ENCODE data around the gene NCKAP5. TPM values are rescaled to one million over a fixed set of nuclear protein-coding genes. Genes with fewer than 3 reads are reported as not detected.

NCKAP5 gene
- total RNA-seq, 1 experiment from 2014 or later = not detected

GRCh38 chr2:132761437-132761836, 806.8 kb downstream of the NCKAP5 start:
- no peaks in the 10 kb centered on the region for H3K9me2 ChIP-seq (ENCODE audit: insufficient read depth)
- peaks cover 24% of the 10 kb centered on the region; the same call in 1 of the 2 replicates for H3K27me3 ChIP-seq (ENCODE audit: insufficient read depth, low read depth)
- H2AFZ ChIP-seq = no peak overlapping the region
- no peak overlapping the region for H3K4me3 ChIP-seq
- H4K20me1 ChIP-seq (ENCODE audit: insufficient read depth) = no peaks in the 10 kb centered on the region
- no peaks in the 10 kb centered on the region for H3K36me3 ChIP-seq (ENCODE audit: low read depth)
- no peaks in the 10 kb centered on the region for H3K79me2 ChIP-seq (ENCODE audit: low read depth)
- no TSS peak for BruUV-seq (replicated peaks)
- H3K27ac ChIP-seq = no peak overlapping the region
- no peaks in the 10 kb centered on the region for H3F3A ChIP-seq (ENCODE audit: insufficient read depth, low read depth)
- POLR2A ChIA-PET (ENCODE audit: unreplicated experiment) = no interaction called here
- H3K4me1 ChIP-seq (replicated peaks; ENCODE audit: insufficient read depth) = no peaks in the 10 kb centered on the region
- CTCF ChIA-PET = no interaction called here
- no peak for TF ChIP-seq EZH2 (IDR thresholded peaks at IDR 0.05; ENCODE audit: low read depth)
- intact Hi-C loops (cut with micrococcal nuclease; ENCODE audit: unreplicated experiment) = no loop called here
- DNase-seq = no peak
- no peaks in the 10 kb centered on the region; the same call in 1 of the 2 replicates for H3K9me3 ChIP-seq (ENCODE audit: insufficient read depth, low read depth)
- no peak overlapping the region for H3K4me2 ChIP-seq

GRCh38 chr2:132760971-132761370, 807.3 kb downstream of the NCKAP5 start:
- H3K4me3 ChIP-seq = no peak overlapping the region
- no peak overlapping the region for H3K27ac ChIP-seq
- ChIA-PET POLR2A (ENCODE audit: unreplicated experiment) (no interaction called here), CTCF (no interaction called here)
- no TSS peak for BruUV-seq (replicated peaks)
- no peak for DNase-seq
- H3K9me2 ChIP-seq (ENCODE audit: insufficient read depth) = no peaks in the 10 kb centered on the region
- no peak overlapping the region for H3K4me2 ChIP-seq
- TF ChIP-seq EZH2 (IDR thresholded peaks at IDR 0.05; ENCODE audit: low read depth) (no peak), CTCF (conservative IDR thresholded peaks at IDR 0.05) (no peak)
- H3K36me3 ChIP-seq (ENCODE audit: low read depth) = no peaks in the 10 kb centered on the region
- H3K79me2 ChIP-seq (ENCODE audit: low read depth) = no peaks in the 10 kb centered on the region
- no peaks in the 10 kb centered on the region; the same call in 1 of the 2 replicates for H3K9me3 ChIP-seq (ENCODE audit: insufficient read depth, low read depth)
- peaks cover 24% of the 10 kb centered on the region; the same call in 1 of the 2 replicates for H3K27me3 ChIP-seq (ENCODE audit: insufficient read depth, low read depth)
- no peaks in the 10 kb centered on the region for H4K20me1 ChIP-seq (ENCODE audit: insufficient read depth)
- H3F3A ChIP-seq (ENCODE audit: insufficient read depth, low read depth) = no peaks in the 10 kb centered on the region
- intact Hi-C loops (cut with micrococcal nuclease; ENCODE audit: unreplicated experiment) = no loop called here
- H3K4me1 ChIP-seq (replicated peaks; ENCODE audit: insufficient read depth) = no peaks in the 10 kb centered on the region
- no peak overlapping the region for H2AFZ ChIP-seq

GRCh38 chr2:132760405-132760804, 807.9 kb downstream of the NCKAP5 start:
- no peak overlapping the region for H3K27ac ChIP-seq
- intact Hi-C loops (cut with micrococcal nuclease; ENCODE audit: unreplicated experiment) = no loop called here
- H3K79me2 ChIP-seq (ENCODE audit: low read depth) = no peaks in the 10 kb centered on the region
- POLR2A ChIA-PET (ENCODE audit: unreplicated experiment) = no interaction called here
- CTCF ChIA-PET = no interaction called here
- H3K4me2 ChIP-seq = no peak overlapping the region
- TF ChIP-seq EZH2 (IDR thresholded peaks at IDR 0.05; ENCODE audit: low read depth) (no peak), CTCF (conservative IDR thresholded peaks at IDR 0.05) (no peak)
- no peaks in the 10 kb centered on the region for H3K4me1 ChIP-seq (replicated peaks; ENCODE audit: insufficient read depth)
- BruUV-seq (replicated peaks) = no TSS peak
- no peak for DNase-seq
- no peaks in the 10 kb centered on the region; the same call in 1 of the 2 replicates for H3K9me3 ChIP-seq (ENCODE audit: insufficient read depth, low read depth)
- H4K20me1 ChIP-seq (ENCODE audit: insufficient read depth) = no peaks in the 10 kb centered on the region
- H3K4me3 ChIP-seq = no peak overlapping the region
- H3F3A ChIP-seq (ENCODE audit: insufficient read depth, low read depth) = no peaks in the 10 kb centered on the region
- H3K27me3 ChIP-seq (ENCODE audit: insufficient read depth, low read depth) = peaks cover 24% of the 10 kb centered on the region; the same call in 1 of the 2 replicates
- H3K36me3 ChIP-seq (ENCODE audit: low read depth) = no peaks in the 10 kb centered on the region
- no peak overlapping the region for H2AFZ ChIP-seq
- no peaks in the 10 kb centered on the region for H3K9me2 ChIP-seq (ENCODE audit: insufficient read depth)

DNA sequence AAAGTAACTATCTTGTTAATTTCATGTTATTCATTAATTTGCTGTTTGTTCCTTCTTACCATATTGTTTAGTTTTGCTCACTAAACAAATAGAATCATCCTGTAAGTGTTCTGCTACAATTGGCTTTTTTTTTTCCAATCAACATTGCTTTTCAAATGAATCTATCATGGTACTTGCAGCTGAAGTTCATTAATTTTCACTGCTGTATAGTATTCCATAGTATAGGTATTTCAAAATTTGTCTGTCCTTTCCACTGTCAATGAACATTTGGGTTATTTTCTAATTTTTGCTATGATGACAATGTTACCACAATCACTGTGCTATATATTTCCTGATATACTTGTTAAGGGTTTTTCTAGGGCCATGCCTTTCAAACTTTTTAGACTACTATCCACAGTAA, 809.3 kb downstream of the NCKAP5 start:
- CTCF ChIA-PET = no interaction called here
- H3K36me3 ChIP-seq (ENCODE audit: low read depth) = no peaks in the 10 kb centered on the region
- H3K79me2 ChIP-seq (ENCODE audit: low read depth) = no peaks in the 10 kb centered on the region
- intact Hi-C loops (cut with micrococcal nuclease; ENCODE audit: unreplicated experiment) = no loop called here
- POLR2A ChIA-PET (ENCODE audit: unreplicated experiment) = no interaction called here
- no peak for DNase-seq
- no TSS peak for BruUV-seq (replicated peaks)
- no peaks in the 10 kb centered on the region; the same call in 1 of the 2 replicates for H3K9me2 ChIP-seq (ENCODE audit: insufficient read depth)
- H3F3A ChIP-seq (ENCODE audit: insufficient read depth, low read depth) = no peaks in the 10 kb centered on the region
- H3K9me3 ChIP-seq (ENCODE audit: insufficient read depth, low read depth) = no peaks in the 10 kb centered on the region; the same call in 1 of the 2 replicates
- no peak overlapping the region for H2AFZ ChIP-seq
- H3K4me3 ChIP-seq = no peak overlapping the region
- peaks cover 15% of the 10 kb centered on the region; the same call in 1 of the 2 replicates for H3K27me3 ChIP-seq (ENCODE audit: insufficient read depth, low read depth)
- H3K27ac ChIP-seq = no peak overlapping the region
- H4K20me1 ChIP-seq (ENCODE audit: insufficient read depth) = no peaks in the 10 kb centered on the region
- H3K4me2 ChIP-seq = no peak overlapping the region
- no peak for TF ChIP-seq EZH2 (IDR thresholded peaks at IDR 0.05; ENCODE audit: low read depth)
- no peak for TF ChIP-seq CTCF (conservative IDR thresholded peaks at IDR 0.05)
- no peaks in the 10 kb centered on the region for H3K4me1 ChIP-seq (replicated peaks; ENCODE audit: insufficient read depth)
